SK-N-SH (cell line): ENCODE data around the gene MPZ. TPM values are rescaled to one million over a fixed set of nuclear protein-coding genes. Genes with fewer than 3 reads are reported as not detected.
A peak's percentile ranks its signal among the peaks of the same experiment; 100 is the strongest.
"Not testable (repeated sequence)": the region's sequence is repeated elsewhere in the genome, so short reads cannot be mapped to it uniquely, and the experiment has no call there.

Experiments
- CTCF ChIA-PET: fragments of 300-600, 350-600 bp; formaldehyde crosslinking; extraction: SDS; loops from one replicate; lab custom pipeline; 2021; lab: Yijun Ruan, JAX
- POLR2A ChIA-PET: fragments of 350-600 bp; sonication (Branson Sonifier 250); formaldehyde crosslinking; extraction: SDS; loops from one replicate; lab custom pipeline; 2020; ENCODE audit warnings: antibody characterized with exemption, inconsistent platforms; lab: Yijun Ruan, JAX
- DNase-seq: peaks from one replicate; pipeline ENCODE4 v3.0.0; 2012
- H2AFZ ChIP-seq: fragments of 200-600 bp; sonication (generic); 2 replicates; pipeline ENCODE4 v1.8.1; 2016; ENCODE audit warnings: antibody characterized with exemption, mild to moderate bottlenecking, low read depth
- H3F3A ChIP-seq: fragments of 200-600 bp; sonication (generic); replicated peaks from 2 replicates; pipeline ENCODE3; 2016; ENCODE audit warnings: antibody characterized with exemption, mild to moderate bottlenecking; ENCODE audit not compliant: insufficient read depth
- H3K27ac ChIP-seq, 2 experiments: fragments of 200-500 bp in 1 of 2; fragments of 200-600 bp in 1 of 2; sonication (Bioruptor generic) in 1 of 2; sonication (generic), shearing (Covaris generic) in 1 of 2; 2 replicates each; pipeline versions ENCODE4 v1.5.1 to v1.6.1; 2014 to 2016; ENCODE audit warnings: low read depth in 2 of 2, inconsistent platforms in 1 of 2, low read length in 1 of 2, mild to moderate bottlenecking in 1 of 2, mixed read lengths in 1 of 2
- H3K27me3 ChIP-seq: fragments of 200-600 bp; sonication (generic), shearing (Covaris generic); 2 replicates; pipeline ENCODE4 v1.6.1; 2016; ENCODE audit warnings: mixed run types; ENCODE audit not compliant: insufficient read depth
- H3K36me3 ChIP-seq, 2 experiments: fragments of 200-500 bp in 1 of 2; fragments of 200-600 bp in 1 of 2; sonication (Bioruptor generic) in 1 of 2; sonication (generic) in 1 of 2; replicated peaks in 1 of 2; 2 replicates each; pipeline versions ENCODE3 to v1.5.1; 2014 to 2016; ENCODE audit warnings: low read length in 1 of 2, mild to moderate bottlenecking in 1 of 2; ENCODE audit not compliant: insufficient read depth in 2 of 2, control insufficient read depth in 1 of 2
- H3K4me1 ChIP-seq, 2 experiments: fragments of 200-500 bp in 1 of 2; fragments of 200-600 bp in 1 of 2; sonication (Bioruptor generic) in 1 of 2; sonication (generic), shearing (Covaris generic) in 1 of 2; 2 replicates each; pipeline versions ENCODE4 v1.5.1 to v1.6.1; 2014 to 2016; ENCODE audit warnings: low read depth in 1 of 2, low read length in 1 of 2, mixed run types in 1 of 2; ENCODE audit not compliant: insufficient read depth in 2 of 2, control insufficient read depth in 1 of 2
- H3K4me2 ChIP-seq: fragments of 200-600 bp; sonication (generic), shearing (Covaris generic); 2 replicates; pipeline ENCODE4 v1.6.1; 2017; ENCODE audit warnings: mixed run types
- H3K4me3 ChIP-seq, 2 experiments: fragments of 200-500 bp in 1 of 2; fragments of 200-600 bp in 1 of 2; sonication (Bioruptor generic) in 1 of 2; sonication (generic), shearing (Covaris generic) in 1 of 2; 2 replicates each; pipeline versions ENCODE4 v1.5.1 to v1.8.1; 2014 to 2016; ENCODE audit warnings: low read depth in 2 of 2, inconsistent platforms in 1 of 2, low read length in 1 of 2, mild to moderate bottlenecking in 1 of 2, mixed read lengths in 1 of 2, moderate library complexity in 1 of 2
- H3K79me2 ChIP-seq: fragments of 200-600 bp; sonication (generic); 2 replicates; pipeline ENCODE4 v1.8.1; 2017; ENCODE audit warnings: mild to moderate bottlenecking; ENCODE audit not compliant: insufficient read depth
- H3K9ac ChIP-seq: fragments of 200-600 bp; sonication (generic); 2 replicates; pipeline ENCODE4 v1.6.1; 2017; ENCODE audit warnings: mixed run types
- H3K9me2 ChIP-seq: fragments of 200-600 bp; sonication (generic); 2 replicates; pipeline ENCODE4 v1.6.1; 2017; ENCODE audit warnings: mixed run types
- H3K9me3 ChIP-seq: fragments of 200-600 bp; sonication (generic); 2 replicates; pipeline ENCODE4 v1.6.1; 2017; ENCODE audit warnings: mixed run types, mild to moderate bottlenecking, moderate library complexity
- H4K20me1 ChIP-seq: fragments of 200-600 bp; sonication (generic); 2 replicates; pipeline ENCODE4 v1.6.1; 2017; ENCODE audit warnings: mild to moderate bottlenecking, mixed run types; ENCODE audit not compliant: insufficient read depth
- FOXM1 ChIP-seq: IDR thresholded peaks from 2 replicates; pipeline ENCODE4 v1.4.0; 2012; ENCODE audit warnings: low read depth, mild to moderate bottlenecking
- GATA2 ChIP-seq: sonication (generic); formaldehyde crosslinking; IDR thresholded peaks from 2 replicates; pipeline ENCODE4 v1.5.0; 2020; ENCODE audit warnings: mild to moderate bottlenecking, missing genetic modification reagents
- NFIC ChIP-seq: IDR thresholded peaks from 2 replicates; pipeline ENCODE4 v1.4.0; 2012; ENCODE audit warnings: borderline replicate concordance
- POLR2AphosphoS5 ChIP-seq: IDR thresholded peaks from 2 replicates; pipeline ENCODE4 v1.6.1; 2012; ENCODE audit warnings: low read depth, low read length
- RAD21 ChIP-seq: IDR thresholded peaks from 2 replicates; pipeline ENCODE4 v1.6.1; 2012; ENCODE audit warnings: mild to moderate bottlenecking, low read length
- RFX5 ChIP-seq: IDR thresholded peaks from 2 replicates; pipeline ENCODE4 v1.6.1; 2012; ENCODE audit warnings: mild to moderate bottlenecking, improper control_type of control experiment, low read length
- RXRA ChIP-seq: IDR thresholded peaks from 2 replicates; pipeline ENCODE4 v1.4.0; 2012; ENCODE audit warnings: low read depth, mild to moderate bottlenecking, borderline replicate concordance
- SMC3 ChIP-seq: IDR thresholded peaks from 2 replicates; pipeline ENCODE4 v1.6.1; 2012; ENCODE audit warnings: low read depth, low read length, improper control_type of control experiment
- TCF12 ChIP-seq: IDR thresholded peaks from 2 replicates; pipeline ENCODE4 v1.4.0; 2012
- WGBS: methylation state at CpG from one replicate; pipeline ENCODE4 v1.1.6; 2017; ENCODE audit warnings: low lambda C conversion rate; 5-methylcytosine and 5-hydroxymethylcytosine counted together
- polyA plus RNA-seq, 3 experiments: library from polyadenylated mRNA; depleted of rRNA; stranded (reverse); fragments of >200 nt; gene quantifications; 2 replicates each; pipeline ENCODE4 v1.2.3, GENCODE V29; 2012
- TF ChIP-seq, protein P1 (sequence below): IDR thresholded peaks from 2 replicates; pipeline ENCODE4 v1.4.0; 2012; ENCODE audit warnings: low read depth, borderline replicate concordance
- TF ChIP-seq, protein P2 (sequence below): IDR thresholded peaks from 2 replicates; pipeline ENCODE4; 2012

The MPZ gene
- polyA plus RNA-seq, 1 of the 3 experiments (the other 2 are of a cell fraction): 2.4 TPM

DNA sequence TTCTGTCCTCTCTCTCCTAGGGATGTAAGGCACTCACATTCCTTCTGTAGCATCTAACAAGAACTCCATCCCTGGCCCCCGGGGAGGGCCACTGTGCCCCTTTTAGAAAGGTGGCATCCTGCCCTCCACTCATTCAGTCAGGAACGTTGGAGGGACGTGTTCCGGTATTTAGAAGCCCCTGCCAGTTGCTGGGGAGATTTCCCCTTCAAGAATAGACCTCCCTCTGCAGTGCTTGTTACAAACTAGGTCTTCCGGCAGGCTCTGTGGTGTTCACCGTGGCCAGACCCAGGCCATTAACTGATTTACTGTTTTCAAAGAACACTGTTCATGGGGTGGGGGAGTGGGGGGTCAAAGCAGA is 50.4 kb downstream of the MPZ start:
- peaks cover 8% of the 10 kb centered on the region; the same call in 1 of the 2 replicates for H3K9me3 ChIP-seq
- no peaks in the 10 kb centered on the region for H4K20me1 ChIP-seq
- no peak overlapping the region; the same call in 1 of the 2 replicates for H3K4me2 ChIP-seq
- DNase-seq: no peak
- peak overlapping the region in 1 of 2 experiments; percentile 50; a peak in 1 of 4 replicates for H3K4me3 ChIP-seq
- no peaks in the 10 kb centered on the region for H3K9me2 ChIP-seq
- no peaks in the 10 kb centered on the region for H3F3A ChIP-seq
- no peak overlapping the region for H2AFZ ChIP-seq
- peaks cover 0 to 8% of the 10 kb centered on the region in 2 experiments; a peak in 1 of 4 replicates for H3K4me1 ChIP-seq
- ChIA-PET CTCF (interaction anchor here (0.8 to 1.5 kb wide), 5 partner anchors 10 to 82 kb away, joined by 4 to 5 read pairs (median 4); no protein-coding TSS in a partner anchor), POLR2A (no interaction called here)
- 48% methylated on average over 6 of the region's 6 CpGs for WGBS
- H3K9ac ChIP-seq: no peak overlapping the region
- TF ChIP-seq GATA2 (CRISPR knock-in tag) (no peak), RFX5 (no peak), RAD21 (no peak), SMC3 (no peak), NFIC (no peak), TCF12 (no peak), POLR2AphosphoS5 (no peak), RXRA (no peak), FOXM1 (no peak)
- TF ChIP-seq, protein P1, sequence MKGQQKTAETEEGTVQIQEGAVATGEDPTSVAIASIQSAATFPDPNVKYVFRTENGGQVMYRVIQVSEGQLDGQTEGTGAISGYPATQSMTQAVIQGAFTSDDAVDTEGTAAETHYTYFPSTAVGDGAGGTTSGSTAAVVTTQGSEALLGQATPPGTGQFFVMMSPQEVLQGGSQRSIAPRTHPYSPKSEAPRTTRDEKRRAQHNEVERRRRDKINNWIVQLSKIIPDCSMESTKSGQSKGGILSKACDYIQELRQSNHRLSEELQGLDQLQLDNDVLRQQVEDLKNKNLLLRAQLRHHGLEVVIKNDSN: no peak
- TF ChIP-seq, protein P2, sequence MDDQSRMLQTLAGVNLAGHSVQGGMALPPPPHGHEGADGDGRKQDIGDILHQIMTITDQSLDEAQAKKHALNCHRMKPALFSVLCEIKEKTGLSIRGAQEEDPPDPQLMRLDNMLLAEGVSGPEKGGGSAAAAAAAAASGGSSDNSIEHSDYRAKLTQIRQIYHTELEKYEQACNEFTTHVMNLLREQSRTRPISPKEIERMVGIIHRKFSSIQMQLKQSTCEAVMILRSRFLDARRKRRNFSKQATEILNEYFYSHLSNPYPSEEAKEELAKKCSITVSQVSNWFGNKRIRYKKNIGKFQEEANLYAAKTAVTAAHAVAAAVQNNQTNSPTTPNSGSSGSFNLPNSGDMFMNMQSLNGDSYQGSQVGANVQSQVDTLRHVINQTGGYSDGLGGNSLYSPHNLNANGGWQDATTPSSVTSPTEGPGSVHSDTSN: no peak
- H3K36me3 ChIP-seq: no peaks in the 10 kb centered on the region
- H3K27ac ChIP-seq: no peak overlapping the region
- no peaks in the 10 kb centered on the region for H3K79me2 ChIP-seq
- H3K27me3 ChIP-seq: peaks cover 32% of the 10 kb centered on the region

DNA sequence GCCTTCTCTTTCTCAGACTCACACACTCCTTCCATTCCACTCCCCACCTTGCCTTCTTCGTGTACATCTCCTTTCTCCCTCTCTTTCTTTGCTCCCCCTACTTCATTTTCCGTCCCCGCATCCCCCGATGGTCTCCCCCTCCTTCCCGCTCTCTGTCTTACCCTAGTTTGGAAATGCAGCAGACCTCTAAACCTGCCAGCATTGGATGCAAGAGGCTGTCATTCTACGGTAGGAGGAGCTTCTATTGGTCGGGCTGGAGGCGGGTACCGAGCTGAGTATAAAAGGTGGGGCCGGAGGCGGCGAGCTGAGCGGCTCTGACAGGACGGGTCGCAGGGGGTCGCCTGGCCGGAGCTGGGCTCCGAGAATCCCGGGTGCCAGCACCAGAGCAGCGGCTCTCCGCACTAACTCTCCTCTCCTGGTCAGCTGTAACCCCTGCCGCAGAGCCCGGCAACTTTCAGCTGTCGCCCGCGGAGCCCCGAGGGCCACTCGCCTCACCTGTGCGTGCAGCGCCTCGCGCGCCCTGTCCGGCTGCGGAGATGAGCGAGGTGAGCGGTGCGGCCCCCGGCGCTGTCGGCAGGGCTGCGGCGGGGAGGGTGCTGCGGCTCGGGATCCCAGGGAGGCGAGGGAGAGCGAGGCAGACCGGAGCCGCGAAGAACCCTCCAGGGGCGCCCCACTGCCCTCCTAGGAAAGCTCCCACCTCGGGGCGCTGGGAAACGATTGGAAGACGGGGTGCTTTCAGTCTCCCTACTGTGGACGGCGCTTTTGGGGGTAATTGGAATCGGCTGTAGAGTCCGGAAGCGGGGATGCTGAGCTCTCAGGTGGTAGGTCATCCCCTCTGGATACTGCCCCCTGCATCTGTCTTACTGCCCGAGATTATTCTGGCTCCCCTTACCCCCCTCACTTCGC is 51.1 kb downstream of the MPZ start, which contains the start of gene PCP4L1:
Gene PCP4L1 (plus strand): TSS at position 307 of the 906 bp plus-strand sequence. CDS start 230 bp downstream, at position 537.
- peaks cover 0 to 8% of the 10 kb centered on the region in 2 experiments; a peak in 1 of 4 replicates for H3K4me1 ChIP-seq
- H3K27me3 ChIP-seq: peaks cover 32% of the 10 kb centered on the region
- no peak within 1 kb of the TSS for H3K27ac ChIP-seq
- no peak for TF ChIP-seq RXRA
- TF ChIP-seq, protein P2: peak; percentile 96
- ChIA-PET CTCF (interaction anchor here (0.8 to 1.5 kb wide), 5 partner anchors 9 to 83 kb away, joined by 4 to 5 read pairs (median 4); no protein-coding TSS in a partner anchor), POLR2A (no interaction called here)
- no peaks in the 10 kb centered on the region for H3K79me2 ChIP-seq
- peak within 1 kb of the TSS; percentile 84 for H3K4me2 ChIP-seq
- H2AFZ ChIP-seq: peak within 1 kb of the TSS; percentile 78
- no peaks in the 10 kb centered on the region for H3F3A ChIP-seq
- no peaks in the 10 kb centered on the region for H4K20me1 ChIP-seq
- peaks cover 8% of the 10 kb centered on the region; the same call in 1 of the 2 replicates for H3K9me3 ChIP-seq
- no peaks in the 10 kb centered on the region for H3K9me2 ChIP-seq
- peak within 1 kb of the TSS; percentile 50 to 67 for H3K4me3 ChIP-seq
- DNase-seq: peak; percentile 90
- WGBS: 11% methylated on average over 12 of the region's 62 CpGs
- no peaks in the 10 kb centered on the region for H3K36me3 ChIP-seq
- H3K9ac ChIP-seq: no peak within 1 kb of the TSS

DNA sequence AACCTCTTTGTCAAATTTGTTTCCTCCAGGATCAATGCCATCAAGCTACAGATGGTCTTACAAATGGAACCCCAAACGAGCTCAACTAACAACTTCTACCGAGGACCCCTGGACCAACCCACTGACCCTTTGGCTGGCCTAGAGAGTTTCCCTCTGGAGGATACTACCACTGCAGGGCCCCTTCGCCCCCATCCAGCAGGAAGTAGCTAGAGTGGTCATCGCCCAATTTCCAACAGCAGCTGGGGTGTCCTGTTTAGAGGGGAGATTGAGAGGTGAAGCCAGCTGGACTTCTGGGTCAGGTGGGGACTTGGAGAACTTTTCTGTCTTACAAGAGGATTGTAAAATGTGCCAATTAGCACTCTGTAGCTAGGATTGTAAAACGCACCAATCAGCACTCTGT is 52.7 kb downstream of the MPZ start:
- WGBS: 61% methylated on average over 5 of the region's 5 CpGs
- H3K4me1 ChIP-seq, H3K79me2 ChIP-seq, H3K4me3 ChIP-seq, H3K9me3 ChIP-seq, DNase-seq, POLR2A ChIA-PET, H3K36me3 ChIP-seq, H2AFZ ChIP-seq, H3K27ac ChIP-seq, H3F3A ChIP-seq, H3K4me2 ChIP-seq, H4K20me1 ChIP-seq, H3K9ac ChIP-seq, H3K9me2 ChIP-seq: not testable (repeated sequence)
- peaks cover 32% of the 10 kb centered on the region for H3K27me3 ChIP-seq
- CTCF ChIA-PET: interaction anchor here (0.8 to 1.3 kb wide), 3 partner anchors 29 to 185 kb away, joined by 3 to 5 read pairs (median 4); no protein-coding TSS in a partner anchor

DNA sequence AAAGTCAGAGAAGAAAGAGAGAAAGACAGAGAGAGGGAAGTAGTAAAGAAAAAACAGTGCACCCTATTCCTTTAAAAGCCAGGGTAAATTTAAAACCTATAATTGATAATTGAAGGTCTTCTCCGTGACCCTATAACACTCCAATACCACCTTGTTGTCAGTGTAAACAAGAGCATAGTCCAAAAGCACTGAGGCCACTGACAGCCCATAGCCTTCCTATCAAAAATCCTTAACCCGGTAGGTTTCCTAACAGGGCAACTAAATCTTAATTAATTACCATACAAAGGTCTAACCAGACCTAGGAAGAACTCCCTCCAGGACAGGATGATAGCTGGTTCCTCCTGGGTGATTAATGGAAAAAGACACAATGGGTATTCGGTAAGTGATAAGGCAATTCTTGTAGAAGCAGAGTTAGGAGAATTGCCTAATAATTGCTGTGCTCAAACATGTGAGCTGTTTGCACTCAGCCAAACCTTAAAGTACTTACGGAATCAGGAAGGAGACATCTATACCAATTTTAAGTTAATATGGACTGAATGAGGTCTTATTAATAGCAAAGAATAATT is 53.7 kb downstream of the MPZ start:
- H3K9ac ChIP-seq, POLR2A ChIA-PET: not testable (repeated sequence)
- WGBS: 37% methylated on average over 4 of the region's 4 CpGs

More for the DNA sequence above, 53.7 kb downstream of the MPZ start:
- DNase-seq, H4K20me1 ChIP-seq, H3K9me2 ChIP-seq, H3K4me3 ChIP-seq, H3K4me2 ChIP-seq, H3K36me3 ChIP-seq, H3K9me3 ChIP-seq, H2AFZ ChIP-seq, H3K27ac ChIP-seq, H3F3A ChIP-seq, CTCF ChIA-PET, H3K79me2 ChIP-seq, H3K4me1 ChIP-seq: not testable (repeated sequence)
- H3K27me3 ChIP-seq: peaks cover 35% of the 10 kb centered on the region
